Measurements from ENCODE around the gene EPHA4. TPM values are rescaled to one million over a fixed set of nuclear protein-coding genes. Genes with fewer than 3 reads are reported as not detected.

The EPHA4 gene
- total RNA-seq, 2 experiments from 2014 or later = 0.23 TPM; not detected in 1

GRCh38 chr2:221518201-221518934, 53.7 kb downstream of the EPHA4 start:
- CTCF ChIA-PET (ENCODE audit: unreplicated experiment) = interaction anchor here (0.6 kb wide), 1 partner anchor 1136 kb away, joined by 3 read pairs; no protein-coding TSS in a partner anchor
- Histone ChIP-seq H3K27ac (ENCODE audit: low read depth, low read length, poor library complexity, severe bottlenecking) (no peak overlapping the region), H3K79me2 (ENCODE audit: insufficient read depth, low read depth, low read length) (no peaks in the 10 kb centered on the region), H4K20me1 (ENCODE audit: insufficient read depth, low read length) (no peaks in the 10 kb centered on the region), H3K36me3 (ENCODE audit: insufficient read depth, low read length) (no peaks in the 10 kb centered on the region), H3K9me2 (ENCODE audit: insufficient read depth, low read length) (no peaks in the 10 kb centered on the region), H3K4me3 (ENCODE audit: low read depth, low read length, poor library complexity, severe bottlenecking) (no peak overlapping the region), H3K4me2 (ENCODE audit: low read length) (peak overlapping the region; percentile 30), H3K4me1 (ENCODE audit: insufficient read depth, low read length, poor library complexity, severe bottlenecking) (peaks cover 13% of the 10 kb centered on the region), H2AFZ (ENCODE audit: low read length) (peak overlapping the region; percentile 69; the same call in 1 of the 2 replicates), H3K9me3 (ENCODE audit: low read length) (no peaks in the 10 kb centered on the region)
- no TSS peak for BruUV-seq (replicated peaks)
- POLR2A ChIA-PET = interaction anchor here (0.7 to 1.5 kb wide), 4 partner anchors 11 to 42 kb away, joined by 3 to 4 read pairs (median 3); no protein-coding TSS in a partner anchor
- no peak for DNase-seq (ENCODE audit: low spot score)
- intact Hi-C loops (cut with micrococcal nuclease; ENCODE audit: unreplicated experiment) = loop anchor here (10.0 kb wide), 1 partner anchor 234 kb away; no protein-coding TSS in a partner anchor
- TF ChIP-seq EZH2phosphoT487 (IDR thresholded peaks at IDR 0.05; ENCODE audit: borderline replicate concordance, low read depth, low read length) (no peak), CTCF (conservative IDR thresholded peaks at IDR 0.05; ENCODE audit: low read length) (no peak)

- CTCF ChIA-PET (ENCODE audit: unreplicated experiment) = interaction anchor here (0.6 kb wide), 1 partner anchor 1136 kb away, joined by 3 read pairs; no protein-coding TSS in a partner anchor
- Histone ChIP-seq H3K4me3 (ENCODE audit: low read depth, low read length, poor library complexity, severe bottlenecking) (no peak overlapping the region), H2AFZ (ENCODE audit: low read length) (peak overlapping the region; percentile 69; the same call in 1 of the 2 replicates), H3K36me3 (ENCODE audit: insufficient read depth, low read length) (no peaks in the 10 kb centered on the region), H3K27ac (ENCODE audit: low read depth, low read length, poor library complexity, severe bottlenecking) (no peak overlapping the region), H4K20me1 (ENCODE audit: insufficient read depth, low read length) (no peaks in the 10 kb centered on the region), H3K9me3 (ENCODE audit: low read length) (no peaks in the 10 kb centered on the region), H3K79me2 (ENCODE audit: insufficient read depth, low read depth, low read length) (no peaks in the 10 kb centered on the region), H3K4me2 (ENCODE audit: low read length) (peak overlapping the region; percentile 30), H3K9me2 (ENCODE audit: insufficient read depth, low read length) (no peaks in the 10 kb centered on the region), H3K4me1 (ENCODE audit: insufficient read depth, low read length, poor library complexity, severe bottlenecking) (peaks cover 13% of the 10 kb centered on the region)
- POLR2A ChIA-PET = interaction anchor here (0.9 to 1.5 kb wide), 3 partner anchors 11 to 41 kb away, joined by 3 to 4 read pairs (median 3); no protein-coding TSS in a partner anchor
- DNase-seq (ENCODE audit: low spot score) = peak; percentile 66
- TF ChIP-seq CTCF (conservative IDR thresholded peaks at IDR 0.05; ENCODE audit: low read length) (no peak), EZH2phosphoT487 (IDR thresholded peaks at IDR 0.05; ENCODE audit: borderline replicate concordance, low read depth, low read length) (no peak)
- intact Hi-C loops (cut with micrococcal nuclease; ENCODE audit: unreplicated experiment) = loop anchor here (10.0 kb wide), 1 partner anchor 233 kb away; no protein-coding TSS in a partner anchor
- no TSS peak for BruUV-seq (replicated peaks)
These were observed 54.4 kb downstream of the EPHA4 start for GRCh38 chr2:221517696-221518151.
